ENCODE data around the gene LSM7.
"Not testable (repeated sequence)": the region's sequence is repeated elsewhere in the genome, so short reads cannot be mapped to it uniquely, and the experiment has no call there.

The LSM7 gene

GRCh38 chr19:2355168-2356035, 27.0 kb upstream of the LSM7 start:
- DNase-seq = no peak

- no peak for DNase-seq
These were observed 26.3 kb upstream of the LSM7 start for GRCh38 chr19:2354670-2355069.

GRCh38 chr19:2353887-2354592, 25.7 kb upstream of the LSM7 start:
- DNase-seq = no peak

- no peak for DNase-seq
These were observed 24.9 kb upstream of the LSM7 start for GRCh38 chr19:2353159-2353886.

GRCh38 chr19:2352121-2352520, 23.7 kb upstream of the LSM7 start:
- DNase-seq = no peak

- DNase-seq = no peak
These were observed 23.2 kb upstream of the LSM7 start for GRCh38 chr19:2351591-2351990.

GRCh38 chr19:2350656-2351055, 22.3 kb upstream of the LSM7 start:
- DNase-seq = no peak

GRCh38 chr19:2349818-2350217, 21.4 kb upstream of the LSM7 start:
- not testable (repeated sequence) for DNase-seq

- no peak for DNase-seq
These were observed 17.6 kb upstream of the LSM7 start for GRCh38 chr19:2345794-2346663.

- DNase-seq = no peak
These were observed 16.7 kb upstream of the LSM7 start for GRCh38 chr19:2345076-2345475.

- DNase-seq = no peak
These were observed 16.0 kb upstream of the LSM7 start for GRCh38 chr19:2344381-2344870.

- no peak for DNase-seq
These were observed 15.1 kb upstream of the LSM7 start for GRCh38 chr19:2343289-2343982.

GRCh38 chr19:2342656-2343288, 14.4 kb upstream of the LSM7 start:
- no peak for DNase-seq

- DNase-seq = no peak
These were observed 13.6 kb upstream of the LSM7 start for GRCh38 chr19:2341982-2342381.

- no peak for DNase-seq
These were observed 12.9 kb upstream of the LSM7 start for GRCh38 chr19:2341244-2341751.

- no peak for DNase-seq
These were observed 12.3 kb upstream of the LSM7 start for GRCh38 chr19:2340496-2341243.

- DNase-seq = no peak
These were observed 11.4 kb upstream of the LSM7 start for GRCh38 chr19:2339644-2340310.

GRCh38 chr19:2338751-2339643, 10.6 kb upstream of the LSM7 start:
- no peak for DNase-seq

Data from effector CD8-positive, alpha-beta T cell (primary cell).